Fibroblast of villous mesenchyme (primary cell): ENCODE data around the gene PPARD. TPM values are rescaled to one million over a fixed set of nuclear protein-coding genes. Genes with fewer than 3 reads are reported as not detected.

ENCODE experiments used
- DNase-seq: peaks from one replicate; pipeline ENCODE4 v3.0.0-alpha.2; 2010; ENCODE audit warnings: low read depth
- H3K4me3 ChIP-seq: 2 replicates; pipeline ENCODE4 v1.5.1; 2011; ENCODE audit warnings: low read depth, mild to moderate bottlenecking, low read length
- CTCF ChIP-seq: IDR thresholded peaks from 2 replicates; pipeline ENCODE4 v1.5.1; 2012; ENCODE audit warnings: low read depth, mild to moderate bottlenecking, low read length; ENCODE audit not compliant: insufficient read depth
- small RNA-seq: library from RNA; depleted of rRNA; stranded (forward); fragments of <200 nt; gene quantifications from one replicate; pipeline ENCODE3, GENCODE V24; 2012
- total RNA-seq: library from RNA; depleted of rRNA; stranded (reverse); fragments of >200 nt; gene quantifications from 2 replicates; pipeline ENCODE4 v1.2.3, GENCODE V29; 2012

The PPARD gene
- total RNA-seq, 1 donor = 8.2 TPM

- TF ChIP-seq CTCF = no peak
- H3K4me3 ChIP-seq = no peak overlapping the region
- DNase-seq = no peak
These were observed 132.0 kb downstream of the PPARD start for GRCh38 chr6:35474131-35474941.

GRCh38 chr6:35474942-35475570 lies 132.7 kb downstream of the PPARD start:
- no peak overlapping the region for H3K4me3 ChIP-seq
- DNase-seq = no peak
- no peak for TF ChIP-seq CTCF

GRCh38 chr6:35475573-35475972 lies 133.2 kb downstream of the PPARD start:
- no peak overlapping the region for H3K4me3 ChIP-seq
- no peak for TF ChIP-seq CTCF
- no peak for DNase-seq

- no peak for TF ChIP-seq CTCF
- H3K4me3 ChIP-seq = no peak overlapping the region
- no peak for DNase-seq
These were observed 133.6 kb downstream of the PPARD start for GRCh38 chr6:35476004-35476403.

GRCh38 chr6:35477028-35477427 lies 134.7 kb downstream of the PPARD start:
- DNase-seq = no peak
- H3K4me3 ChIP-seq = no peak overlapping the region
- no peak for TF ChIP-seq CTCF

Small RNAs within 50 kb of the gene (small RNA-seq; reads per million reads assigned to genes)
- not detected for gene MIR7111

Other genes starting within 250 kb of the PPARD start
- gene TCP11, start 201.2 kb upstream of the PPARD start, total RNA-seq = 0.32 TPM in 1 of 2 replicates, not detected in the other
- 10.0 and 26.8 TPM in 2 replicates for gene SCUBE3, start 128.6 kb upstream of the PPARD start, total RNA-seq
- gene ZNF76, start 82.8 kb upstream of the PPARD start, total RNA-seq = 14.2 and 16.8 TPM in 2 replicates
- gene DEF6, start 44.7 kb upstream of the PPARD start, total RNA-seq = 0.32 and 1.3 TPM in 2 replicates
- 4.5 and 6.5 TPM in 2 replicates for gene FANCE, start 109.8 kb downstream of the PPARD start, total RNA-seq
- gene RPL10A, start 125.8 kb downstream of the PPARD start, total RNA-seq = 1,513 and 2,144 TPM in 2 replicates
- gene TEAD3, start 154.5 kb downstream of the PPARD start, total RNA-seq = 23.7 and 27.1 TPM in 2 replicates
- gene TULP1, start 170.3 kb downstream of the PPARD start, total RNA-seq = not detected in 2 replicates